H9 (cell line): ENCODE results near the gene CELF1. TPM values are rescaled to one million over a fixed set of nuclear protein-coding genes. Genes with fewer than 3 reads are reported as not detected.

Experiments
- DNase-seq: peaks from one replicate; pipeline ENCODE4 v3.0.0-alpha.2; 2017
- H2AFZ ChIP-seq: one replicate; pipeline ENCODE4 v1.6.1; 2013; ENCODE audit warnings: mild to moderate bottlenecking, low read length, control low read depth, moderate library complexity
- H2AK5ac ChIP-seq: 2 replicates; pipeline ENCODE4 v1.6.1; 2013; ENCODE audit warnings: low read length, control low read depth, mixed read lengths; ENCODE audit not compliant: insufficient read length
- H2BK120ac ChIP-seq: one replicate; pipeline ENCODE4 v1.6.1; 2013; ENCODE audit warnings: low read depth, mild to moderate bottlenecking, low read length, control low read depth, inconsistent platforms; ENCODE audit not compliant: poor library complexity, severe bottlenecking
- H2BK12ac ChIP-seq: 2 replicates; pipeline ENCODE4 v1.6.1; 2013; ENCODE audit warnings: low read length, control low read depth, mixed read lengths, low read depth; ENCODE audit not compliant: insufficient read length
- H2BK15ac ChIP-seq: 2 replicates; pipeline ENCODE4 v1.6.1; 2013; ENCODE audit warnings: low read depth, low read length, control low read depth
- H2BK20ac ChIP-seq: one replicate; pipeline ENCODE4 v1.6.1; 2013; ENCODE audit warnings: low read depth, mild to moderate bottlenecking, low read length, control low read depth, inconsistent platforms; ENCODE audit not compliant: poor library complexity, severe bottlenecking
- H2BK5ac ChIP-seq: 2 replicates; pipeline ENCODE4 v1.6.1; 2013; ENCODE audit warnings: low read length, control low read depth, mixed read lengths; ENCODE audit not compliant: insufficient read length
- H3K14ac ChIP-seq: 2 replicates; pipeline ENCODE4 v1.6.1; 2013; ENCODE audit warnings: low read length, control low read depth; ENCODE audit not compliant: insufficient read depth
- H3K18ac ChIP-seq: 2 replicates; pipeline ENCODE4 v1.6.1; 2013; ENCODE audit warnings: low read depth, mild to moderate bottlenecking, mixed read lengths, low read length, control low read depth; ENCODE audit not compliant: insufficient read length
- H3K23ac ChIP-seq: 2 replicates; pipeline ENCODE4 v1.6.1; 2013; ENCODE audit warnings: low read length, control low read depth, mixed read lengths, low read depth; ENCODE audit not compliant: insufficient read length
- H3K23me2 ChIP-seq: 2 replicates; pipeline ENCODE4 v1.6.1; 2013; ENCODE audit warnings: low read depth, mild to moderate bottlenecking, mixed read lengths, low read length, control low read depth; ENCODE audit not compliant: insufficient read length, poor library complexity, severe bottlenecking
- H3K27ac ChIP-seq: 2 replicates; pipeline ENCODE4 v1.5.1; 2013; ENCODE audit warnings: low read length, control low read depth, mixed read lengths, low read depth; ENCODE audit not compliant: insufficient read length
- H3K27me3 ChIP-seq: 2 replicates; pipeline ENCODE4 v1.6.1; 2013; ENCODE audit warnings: low read length, control low read depth, inconsistent platforms; ENCODE audit not compliant: insufficient read depth
- H3K4ac ChIP-seq: 2 replicates; pipeline ENCODE4 v1.6.1; 2013; ENCODE audit warnings: low read depth, mild to moderate bottlenecking, control low read depth, inconsistent platforms, low read length, moderate library complexity
- H3K4me1 ChIP-seq: 2 replicates; pipeline ENCODE4 v1.6.1; 2013; ENCODE audit warnings: low read length, control low read depth, inconsistent platforms; ENCODE audit not compliant: insufficient read depth
- H3K4me2 ChIP-seq: 2 replicates; pipeline ENCODE4 v1.6.1; 2013; ENCODE audit warnings: low read length, control low read depth, mixed read lengths; ENCODE audit not compliant: insufficient read length, insufficient read depth
- H3K56ac ChIP-seq: 2 replicates; pipeline ENCODE4 v1.6.1; 2013; ENCODE audit warnings: low read depth, mild to moderate bottlenecking, mixed read lengths, low read length, control low read depth; ENCODE audit not compliant: insufficient read length
- H3K79me1 ChIP-seq: 2 replicates; pipeline ENCODE4 v1.6.1; 2013; ENCODE audit warnings: low read depth, mild to moderate bottlenecking, moderate library complexity, low read length, control low read depth, inconsistent platforms; ENCODE audit not compliant: insufficient read depth, poor library complexity, severe bottlenecking
- H3K79me2 ChIP-seq: 2 replicates; pipeline ENCODE4 v1.6.1; 2013; ENCODE audit warnings: low read length, control low read depth, inconsistent platforms; ENCODE audit not compliant: insufficient read depth
- H3K9ac ChIP-seq: 2 replicates; pipeline ENCODE4 v1.6.1; 2013; ENCODE audit warnings: low read length, control low read depth, mixed read lengths; ENCODE audit not compliant: insufficient read length; ENCODE audit errors: extremely low read depth
- H3K9me3 ChIP-seq: one replicate; pipeline ENCODE4 v1.6.1; 2013; ENCODE audit warnings: low read depth, low read length, inconsistent platforms; ENCODE audit not compliant: control insufficient read depth
- H3T11ph ChIP-seq: one replicate; pipeline ENCODE4 v1.6.1; 2013; ENCODE audit warnings: mild to moderate bottlenecking, low read length, control low read depth, inconsistent platforms
- H4K20me1 ChIP-seq: one replicate; pipeline ENCODE4 v1.6.1; 2013; ENCODE audit not compliant: control insufficient read depth, insufficient read length, insufficient read depth
- H4K5ac ChIP-seq: 2 replicates; pipeline ENCODE4 v1.6.1; 2013; ENCODE audit warnings: low read depth, mild to moderate bottlenecking, mixed read lengths, low read length, control low read depth; ENCODE audit not compliant: insufficient read length
- H4K8ac ChIP-seq: replicated peaks from 2 replicates; pipeline ENCODE4 v1.6.1; 2013; ENCODE audit warnings: low read length, control low read depth, mixed read lengths, low read depth; ENCODE audit not compliant: insufficient read length
- H4K91ac ChIP-seq: 2 replicates; pipeline ENCODE4 v1.6.1; 2013; ENCODE audit warnings: low read depth, mild to moderate bottlenecking, moderate library complexity, mixed read lengths, low read length, control low read depth; ENCODE audit not compliant: insufficient read length
- H3K27ac Mint-ChIP-seq, 3 experiments: 2 replicates in 2 of 3; 3 replicates in 1 of 3; pipeline ENCODE4 v1.8.0; 2020 to 2021; ENCODE audit warnings: mixed read lengths in 3 of 3, mild to moderate bottlenecking in 1 of 3, moderate library complexity in 1 of 3
- H3K27me3 Mint-ChIP-seq: 2 replicates; pipeline ENCODE4 v1.8.0; 2021; ENCODE audit warnings: low read depth, mild to moderate bottlenecking, moderate library complexity, mixed read lengths
- H3K36me3 Mint-ChIP-seq, 3 experiments: 2 replicates in 2 of 3; 3 replicates in 1 of 3; pipeline ENCODE4 v1.8.0; 2020 to 2021; ENCODE audit warnings: low read depth in 3 of 3, mixed read lengths in 3 of 3; ENCODE audit not compliant: insufficient read depth in 1 of 3
- H3K4me1 Mint-ChIP-seq, 2 experiments: 2 replicates each; pipeline ENCODE4 v1.8.0; 2020; ENCODE audit warnings: mixed read lengths in 2 of 2
- H3K4me3 Mint-ChIP-seq, 2 experiments: 2 replicates in 1 of 2; 3 replicates in 1 of 2; pipeline ENCODE4 v1.8.0; 2020 to 2021; ENCODE audit warnings: mild to moderate bottlenecking in 2 of 2, mixed read lengths in 2 of 2, moderate library complexity in 1 of 2
- H3K9me3 Mint-ChIP-seq, 2 experiments: 2 replicates in 1 of 2; 3 replicates in 1 of 2; pipeline ENCODE4 v1.8.0; 2020; ENCODE audit warnings: mild to moderate bottlenecking in 2 of 2, mixed read lengths in 2 of 2, moderate library complexity in 1 of 2
- CTCF ChIP-seq: fragments of 200-600 bp; sonication (generic); conservative IDR thresholded peaks from 3 replicates; pipeline ENCODE4 v1.8.0; 2021; ENCODE audit warnings: antibody characterized with exemption, mild to moderate bottlenecking
- WGBS: extraction: QIAGEN DNeasy Blood & Tissue Kit; methylation state at CpG from one replicate; pipeline ENCODE4 v1.1.7; 2013; ENCODE audit warnings: missing lambda C conversion rate, low lambda C conversion rate, mixed read lengths; ENCODE audit not compliant: insufficient read length; ENCODE audit errors: extremely low coverage; 5-methylcytosine and 5-hydroxymethylcytosine counted together
- total RNA-seq: library from RNA; stranded (reverse); gene quantifications from 2 replicates; pipeline ENCODE4 v1.2.1, GENCODE V29; 2021

Gene CELF1
- total RNA-seq, 1 experiment from 2014 or later: 211 TPM

DNA sequence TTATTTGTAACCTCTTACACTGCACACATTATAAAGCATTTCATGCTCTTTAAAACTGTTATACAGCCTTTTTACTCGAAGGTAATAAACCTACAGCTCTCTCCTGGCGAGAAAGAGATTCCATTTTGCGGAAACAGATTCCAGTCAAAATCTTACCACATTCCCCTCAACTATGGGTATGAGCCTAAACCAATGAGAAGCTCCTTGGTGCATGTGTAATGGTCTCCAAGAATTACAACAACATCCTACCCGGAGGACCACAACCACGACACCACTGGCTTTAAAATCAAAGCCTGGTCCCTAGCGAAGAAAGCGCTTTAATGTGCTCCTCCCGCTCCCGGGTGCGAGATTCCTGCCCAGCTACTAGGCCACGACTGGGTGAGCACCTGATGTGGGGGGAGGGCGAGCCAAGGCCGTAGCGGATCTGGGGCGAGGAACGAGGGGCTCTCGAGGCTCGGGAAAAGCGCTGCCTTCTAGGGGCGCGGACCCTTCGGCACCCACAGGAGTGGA lies 821 bp downstream of the CELF1 start:
- Histone ChIP-seq H3K4ac (no peak overlapping the region; the same call in 1 of the 2 replicates), H2AK5ac (no peak overlapping the region), H3K4me2 (peak overlapping the region; percentile 86), H3K4me1 (no peaks in the 10 kb centered on the region; the same call in 1 of the 2 replicates), H3K27me3 (no peaks in the 10 kb centered on the region), H3K14ac (peak overlapping the region; percentile 68), H3K9me3 (no peaks in the 10 kb centered on the region), H3K23me2 (peaks cover 3% of the 10 kb centered on the region), H3K27ac (peak overlapping the region; percentile 3), H2AFZ (no peak overlapping the region), H2BK15ac (no peak overlapping the region), H3K18ac (peak overlapping the region; percentile 53), H3K79me2 (peaks cover 47% of the 10 kb centered on the region), H2BK5ac (no peak overlapping the region), H3K56ac (no peak overlapping the region), H4K5ac (no peak overlapping the region), H3K23ac (no peak overlapping the region), H2BK20ac (no peak overlapping the region), H4K8ac (no peak overlapping the region), H4K20me1 (no peaks in the 10 kb centered on the region), H4K91ac (no peak overlapping the region), H3K9ac (peak overlapping the region; percentile 84), H2BK12ac (no peak overlapping the region), H3T11ph (no peak overlapping the region), H3K79me1 (no peaks in the 10 kb centered on the region), H2BK120ac (no peak overlapping the region)
- TF ChIP-seq CTCF: no peak
- H3K9me3 Mint-ChIP-seq: peaks cover 0 to 3% of the 10 kb centered on the region in 2 experiments; a peak in 1 of 5 replicates
- peaks cover 25 to 29% of the 10 kb centered on the region in 2 experiments for H3K4me1 Mint-ChIP-seq
- peak overlapping the region; percentile 96 to 100 (median 99) for H3K27ac Mint-ChIP-seq
- H3K4me3 Mint-ChIP-seq: peak overlapping the region; percentile 99 to 100
- peak; percentile 51 for DNase-seq
- peaks cover 2% of the 10 kb centered on the region; the same call in 1 of the 2 replicates for H3K27me3 Mint-ChIP-seq
- H3K36me3 Mint-ChIP-seq: peaks cover 14 to 33% (median 19%) of the 10 kb centered on the region in 3 experiments; a peak in 6 of 7 replicates
- no CpG with 5 or more reads among the region's 22 CpGs for WGBS
